GM12865 (cell line): ENCODE data around the gene BCDIN3D.

ENCODE experiments used
- DNase-seq: peaks from one replicate; pipeline ENCODE4 v3.0.0; 2010; ENCODE audit warnings: low read depth
- H3K4me3 ChIP-seq: 2 replicates; pipeline ENCODE4 v1.5.1; 2011; ENCODE audit warnings: mild to moderate bottlenecking, low read depth, low read length, control low read depth
- CTCF ChIP-seq: IDR thresholded peaks from 2 replicates; pipeline ENCODE4 v1.5.1; 2011; ENCODE audit warnings: low read length, control low read depth, low read depth, inconsistent platforms; ENCODE audit not compliant: insufficient read depth; ENCODE audit errors: missing control alignments

The BCDIN3D gene

GRCh38 chr12:49796606-49797448, 46.1 kb downstream of the BCDIN3D start:
- H3K4me3 ChIP-seq: no peak overlapping the region
- TF ChIP-seq CTCF: no peak
- DNase-seq: no peak

- TF ChIP-seq CTCF: no peak
- no peak overlapping the region for H3K4me3 ChIP-seq
- DNase-seq: no peak
Observed at GRCh38 chr12:49796155-49796554, 46.8 kb downstream of the BCDIN3D start.

- DNase-seq: no peak
Observed at GRCh38 chr12:49795654-49796105, 47.2 kb downstream of the BCDIN3D start.

GRCh38 chr12:49794811-49795653, 47.9 kb downstream of the BCDIN3D start:
- no peak overlapping the region for H3K4me3 ChIP-seq
- TF ChIP-seq CTCF: no peak
- no peak for DNase-seq

More at GRCh38 chr12:49795654-49796105, 47.2 kb downstream of the BCDIN3D start:
- no peak for TF ChIP-seq CTCF
- H3K4me3 ChIP-seq: no peak overlapping the region

- DNase-seq: no peak
- no peak overlapping the region for H3K4me3 ChIP-seq
- TF ChIP-seq CTCF: no peak
Observed at GRCh38 chr12:49794021-49794420, 48.9 kb downstream of the BCDIN3D start.

- H3K4me3 ChIP-seq: no peak overlapping the region
- no peak for TF ChIP-seq CTCF
- DNase-seq: no peak
Observed at GRCh38 chr12:49793620-49794019, 49.3 kb downstream of the BCDIN3D start.
